GM19193 (cell line): ENCODE data around the gene SCT.

ENCODE experiments used
- POLR2A ChIP-seq: IDR thresholded peaks from 4 replicates; pipeline ENCODE4 v1.6.1; 2011; ENCODE audit not compliant: insufficient read depth, insufficient read length; ENCODE audit errors: extremely low read depth

The SCT gene

GRCh38 chr11:617199-617911, 9.6 kb downstream of the SCT start:
- TF ChIP-seq POLR2A, result no peak

DNA sequence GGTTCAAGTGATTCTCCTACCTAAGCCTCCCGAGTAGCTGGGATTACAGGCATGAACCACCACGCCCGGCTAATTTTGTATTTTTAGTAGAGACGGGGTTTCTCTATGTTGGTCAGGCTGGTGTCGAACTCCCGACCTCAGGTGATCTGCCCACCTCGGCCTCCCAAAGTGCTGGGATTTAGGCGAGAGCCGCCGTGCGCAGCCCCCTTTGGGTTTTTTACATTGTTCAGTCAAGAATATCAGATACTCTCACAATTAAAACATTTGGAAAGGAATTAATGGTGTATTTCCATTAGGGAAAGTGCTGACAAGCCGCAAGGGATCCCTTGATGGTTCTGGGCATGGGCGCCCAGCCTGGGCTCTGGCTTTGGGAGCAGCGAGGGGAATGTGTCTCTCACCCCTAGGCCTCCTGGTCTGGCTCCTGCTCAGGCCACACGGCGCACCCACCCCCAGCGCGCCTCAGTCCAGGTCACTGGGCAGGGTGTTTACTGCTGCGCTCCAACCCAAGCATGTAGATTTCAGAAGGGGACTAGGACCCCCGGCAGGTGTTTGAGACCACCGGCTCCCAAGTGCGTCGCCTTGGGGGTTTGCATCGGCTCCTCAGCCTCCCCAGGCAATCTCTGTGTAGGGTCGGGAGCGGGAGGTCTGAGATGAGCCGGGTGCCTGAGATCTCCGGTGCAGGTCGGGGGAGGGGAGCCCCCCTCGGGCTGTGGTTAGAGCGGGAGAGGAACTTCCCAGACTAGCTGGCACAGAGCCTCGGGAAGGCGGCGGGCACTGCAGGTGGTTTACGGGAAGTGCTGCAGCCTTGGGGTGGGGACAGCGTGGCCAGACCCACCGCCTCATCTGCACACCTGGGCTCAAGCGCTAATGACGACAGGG, 10.4 kb downstream of the SCT start:
- no peak for TF ChIP-seq POLR2A

GRCh38 chr11:615504-616319, 11.3 kb downstream of the SCT start, which contains the start of gene IRF7:
IRF7 (minus strand) TSS chr11:615950; CDS start chr11:615364, 586 bp downstream.
- peak; percentile 99 for TF ChIP-seq POLR2A

DNA sequence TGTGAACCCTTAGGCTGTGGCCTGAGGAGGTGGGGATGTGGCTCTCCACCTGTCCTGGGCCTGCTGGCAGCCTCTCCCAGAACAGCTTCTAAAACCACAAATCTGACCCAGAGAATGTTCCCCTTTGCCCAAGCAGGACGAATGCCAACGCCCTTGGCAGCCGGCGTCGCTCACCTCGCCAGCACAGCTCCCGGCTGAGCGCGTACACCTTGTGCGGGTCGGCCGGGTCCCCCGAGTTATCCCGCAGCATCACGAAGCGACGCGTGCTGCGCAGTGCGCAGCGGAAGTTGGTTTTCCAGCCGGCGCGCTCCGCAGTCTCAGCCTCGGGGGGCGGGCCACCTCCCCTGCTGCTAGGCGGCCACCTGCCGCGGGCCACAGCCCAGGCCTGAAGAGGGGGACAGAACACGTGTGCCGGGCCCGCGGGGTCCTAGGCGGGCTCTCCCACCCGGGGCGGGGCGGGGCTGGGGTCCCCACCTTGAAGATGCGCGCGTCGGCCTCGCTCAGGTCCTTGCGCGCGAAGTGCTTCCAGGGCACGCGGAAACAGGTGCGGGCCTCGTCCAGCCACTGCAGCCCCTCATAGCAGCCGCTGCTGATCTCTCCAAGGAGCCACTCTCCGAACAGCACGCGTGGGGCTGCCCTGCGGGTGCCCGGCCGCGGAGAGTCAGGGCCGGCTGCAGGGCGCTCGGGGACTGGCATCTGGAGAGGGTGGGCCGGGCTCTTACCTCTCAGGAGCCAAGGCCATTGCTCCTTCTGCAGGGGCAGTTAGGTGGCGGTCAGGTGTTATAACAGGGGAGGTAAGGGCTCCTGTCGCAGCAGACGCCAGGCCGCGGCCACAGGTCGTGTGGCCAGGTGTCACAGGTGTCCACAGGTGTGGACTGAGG, 12.1 kb downstream of the SCT start:
- TF ChIP-seq POLR2A, result no peak

DNA sequence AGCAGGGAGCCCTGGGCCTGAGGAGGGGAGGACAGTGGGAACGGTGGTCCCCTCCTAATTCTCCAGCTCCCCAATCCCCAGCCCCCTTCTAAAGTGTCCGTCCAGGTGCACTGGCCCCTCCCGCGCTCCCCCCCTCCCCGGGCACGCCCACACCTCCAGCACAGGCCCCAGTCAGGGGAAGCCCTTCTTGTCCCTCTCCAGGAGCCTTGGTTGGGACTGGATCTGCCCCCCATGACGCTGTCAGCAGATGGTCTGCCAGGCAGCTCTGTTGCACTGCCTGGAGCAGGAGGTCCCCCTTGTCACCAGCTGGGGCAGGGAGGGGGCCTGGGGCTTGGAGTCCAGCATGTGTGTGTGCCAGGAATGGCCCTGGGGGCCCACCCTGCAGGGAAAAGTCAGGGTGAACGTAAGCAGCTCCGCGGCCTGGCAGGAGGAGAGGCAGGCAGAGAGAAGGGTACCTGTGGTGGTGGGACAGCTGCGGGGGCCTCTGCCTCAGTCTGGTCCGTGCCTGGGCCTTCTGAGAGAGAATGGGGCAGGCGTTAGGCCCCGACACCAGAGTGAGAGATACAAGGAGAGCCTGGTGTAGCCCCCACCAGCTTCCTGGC, 12.9 kb downstream of the SCT start:
- TF ChIP-seq POLR2A, result no peak

DNA sequence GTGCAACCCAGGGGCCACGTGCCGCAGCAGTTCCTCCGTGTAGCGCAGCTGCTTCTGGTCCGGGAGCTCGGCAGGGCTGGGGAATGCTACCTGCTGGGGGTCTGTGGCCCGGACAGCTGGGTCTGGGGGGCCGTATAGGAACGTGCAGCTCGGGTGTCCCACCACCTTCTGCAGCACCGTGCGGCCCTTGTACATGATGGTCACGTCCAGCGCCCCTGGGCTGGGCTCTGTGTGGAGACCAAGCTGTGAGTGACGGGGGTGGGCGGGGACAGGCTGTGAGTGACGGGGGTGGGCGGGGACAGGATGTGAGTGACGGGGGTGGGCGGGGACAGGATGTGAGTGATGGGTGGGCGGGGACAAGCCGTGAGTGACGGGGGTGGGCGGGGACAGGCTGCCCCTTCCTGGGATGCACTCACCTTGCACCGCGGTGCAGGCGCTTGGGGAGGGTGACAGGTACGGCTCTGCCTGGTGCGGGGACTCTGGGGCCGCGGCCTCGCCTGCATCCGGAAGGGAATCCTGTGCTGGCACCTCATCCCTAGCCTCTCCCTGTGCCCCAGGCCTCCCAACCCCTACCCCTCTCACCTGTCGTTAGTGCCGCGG, 13.5 kb downstream of the SCT start:
- TF ChIP-seq POLR2A, result peak; percentile 53

- no peak for TF ChIP-seq POLR2A
These were observed 14.1 kb downstream of the SCT start for GRCh38 chr11:612961-613300.

DNA sequence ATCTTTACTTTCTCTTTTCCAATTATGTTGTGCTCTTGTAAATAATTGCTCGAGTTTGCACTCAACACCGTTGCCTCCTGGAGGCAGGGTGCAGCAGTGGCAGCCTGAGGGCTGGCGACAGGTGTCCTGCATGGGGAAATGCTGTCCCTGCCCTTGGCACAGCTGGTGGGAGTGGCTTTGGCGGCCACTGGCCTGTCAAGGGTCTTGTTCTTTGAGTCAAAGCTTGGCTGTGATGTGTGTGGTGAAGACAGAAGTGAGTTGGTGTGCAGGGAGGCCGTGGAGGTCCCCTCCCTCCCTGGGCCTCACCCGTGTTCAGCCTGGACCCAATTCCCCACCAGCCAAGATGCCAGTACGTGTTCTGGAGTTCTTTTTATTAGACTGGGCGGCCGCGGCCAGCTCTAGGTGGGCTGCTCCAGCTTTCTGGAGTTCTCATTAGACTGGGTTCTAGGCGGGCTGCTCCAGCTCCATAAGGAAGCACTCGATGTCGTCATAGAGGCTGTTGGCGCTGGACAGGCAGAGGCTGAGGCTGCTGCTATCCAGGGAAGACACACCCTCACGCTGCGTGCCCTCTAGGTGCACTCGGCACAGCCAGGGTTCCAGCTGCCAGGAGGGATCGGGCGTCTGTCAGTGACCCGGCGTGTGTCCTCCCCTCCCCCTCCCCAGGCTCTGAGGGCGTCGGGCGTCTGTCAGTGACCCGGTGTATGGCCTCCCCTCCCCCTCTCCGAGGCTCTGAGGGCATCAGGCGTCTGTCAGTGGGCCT, 14.6 kb downstream of the SCT start:
- TF ChIP-seq POLR2A, result no peak

DNA sequence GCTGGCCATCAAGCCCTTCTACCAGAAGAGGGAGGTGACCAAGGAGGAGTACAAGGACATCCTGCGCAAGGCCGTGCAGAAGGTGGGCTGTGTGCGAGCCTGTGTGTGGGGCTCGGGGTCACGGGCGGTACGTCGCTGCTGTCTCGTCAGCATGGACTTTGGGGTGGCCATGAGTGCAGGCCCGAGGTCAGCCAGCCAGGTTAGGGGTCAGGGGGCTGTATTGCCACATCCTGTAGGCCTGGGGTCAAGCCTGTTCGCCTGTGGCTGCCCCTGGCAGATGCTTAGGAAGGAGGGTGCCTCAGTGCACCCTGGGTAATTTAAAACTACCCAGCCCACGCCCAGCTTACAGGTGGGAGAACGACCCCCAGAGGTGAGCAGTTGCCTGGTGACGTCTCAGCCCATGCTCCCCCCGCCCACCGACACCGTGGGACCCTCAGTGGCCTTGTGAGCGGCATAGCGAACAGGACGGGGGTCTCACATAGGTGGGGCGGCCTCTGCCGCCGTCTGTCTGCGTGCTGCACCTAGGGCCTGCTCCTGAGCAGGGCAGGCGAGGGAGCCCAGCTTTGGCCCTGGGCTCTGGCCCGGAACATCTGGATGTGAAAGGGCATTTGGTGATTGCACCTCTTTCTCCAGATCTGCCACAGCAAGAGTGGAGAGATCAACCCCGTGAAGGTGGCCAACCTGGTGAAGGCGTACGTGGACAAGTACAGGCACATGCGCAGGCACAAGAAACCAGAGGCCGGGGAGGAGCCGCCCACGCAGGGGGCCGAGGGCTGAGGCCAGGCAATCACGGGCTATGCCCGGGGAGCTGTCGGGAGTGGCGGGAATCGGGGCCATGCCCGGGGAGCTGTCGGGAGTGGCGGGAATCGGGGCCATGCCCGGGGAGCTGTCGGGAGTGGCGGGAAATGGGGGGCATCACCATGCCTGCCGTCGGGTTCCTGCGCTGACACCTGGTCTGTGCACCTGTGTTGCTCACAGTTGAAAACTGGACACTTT, 15.7 kb downstream of the SCT start:
- peak; percentile 68 for TF ChIP-seq POLR2A

- TF ChIP-seq POLR2A, result no peak
These were observed 16.7 kb downstream of the SCT start for GRCh38 chr11:610146-610801.

DNA sequence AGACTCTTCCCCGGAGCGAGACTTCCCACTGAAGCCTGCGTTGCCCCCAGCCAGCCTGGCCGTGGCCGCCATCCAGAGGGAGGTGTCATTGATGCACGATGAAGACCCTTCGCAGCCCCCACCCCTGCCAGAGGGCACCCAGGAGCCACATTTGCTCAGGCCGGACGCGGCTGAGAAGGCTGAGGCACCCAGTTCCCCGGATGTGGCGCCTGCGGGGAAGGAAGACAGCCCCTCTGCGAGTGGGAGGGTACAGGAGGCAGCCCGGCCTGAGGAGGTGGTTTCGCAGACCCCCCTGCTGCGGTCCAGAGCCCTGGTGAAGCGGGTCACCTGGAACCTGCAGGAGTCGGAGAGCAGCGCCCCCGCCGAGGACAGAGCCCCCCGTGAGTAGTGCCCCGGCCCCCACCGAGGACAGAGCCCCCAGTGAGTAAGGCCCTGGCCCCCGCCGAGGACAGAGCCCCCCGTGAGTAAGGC, 17.6 kb downstream of the SCT start:
- no peak for TF ChIP-seq POLR2A
